ENCODE results near the gene HMG20A.

The HMG20A gene

DNA sequence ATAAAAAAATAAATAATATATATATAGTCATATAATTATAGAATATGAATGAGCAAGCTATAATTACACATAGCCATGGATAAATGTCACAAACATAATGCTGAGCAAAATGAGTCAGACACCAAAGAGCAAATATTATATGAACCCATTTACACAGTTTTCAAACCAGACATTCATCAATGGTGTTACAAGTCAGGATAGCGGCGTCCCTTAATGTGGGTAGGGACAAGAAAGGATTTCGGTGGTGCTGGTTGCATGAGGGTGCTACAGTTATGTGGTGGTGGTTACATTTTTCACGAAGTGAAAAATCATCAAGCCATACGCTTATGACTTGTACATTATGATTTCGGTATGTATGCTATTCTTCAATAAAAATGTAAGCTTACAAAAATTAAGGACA lies 100.5 kb downstream of the HMG20A start:
- no peak for DNase-seq (ENCODE audit: extremely low spot score)
- ChIA-PET CTCF (no interaction called here), POLR2A (no interaction called here)
- no peak for TF ChIP-seq LEF1 (IDR thresholded peaks at IDR 0.05; ENCODE audit: borderline replicate concordance)
- TF ChIP-seq BHLHE40 (IDR thresholded peaks at IDR 0.05; ENCODE audit: borderline replicate concordance): no peak
- TF ChIP-seq FOXM1 (IDR thresholded peaks at IDR 0.05; ENCODE audit: borderline replicate concordance): no peak
- no peak for TF ChIP-seq ELF4 (IDR thresholded peaks at IDR 0.05)
- TF ChIP-seq FOXK2 (IDR thresholded peaks at IDR 0.05): no peak
- TF ChIP-seq ZNF384 (IDR thresholded peaks at IDR 0.05): no peak
- TF ChIP-seq, protein P1, sequence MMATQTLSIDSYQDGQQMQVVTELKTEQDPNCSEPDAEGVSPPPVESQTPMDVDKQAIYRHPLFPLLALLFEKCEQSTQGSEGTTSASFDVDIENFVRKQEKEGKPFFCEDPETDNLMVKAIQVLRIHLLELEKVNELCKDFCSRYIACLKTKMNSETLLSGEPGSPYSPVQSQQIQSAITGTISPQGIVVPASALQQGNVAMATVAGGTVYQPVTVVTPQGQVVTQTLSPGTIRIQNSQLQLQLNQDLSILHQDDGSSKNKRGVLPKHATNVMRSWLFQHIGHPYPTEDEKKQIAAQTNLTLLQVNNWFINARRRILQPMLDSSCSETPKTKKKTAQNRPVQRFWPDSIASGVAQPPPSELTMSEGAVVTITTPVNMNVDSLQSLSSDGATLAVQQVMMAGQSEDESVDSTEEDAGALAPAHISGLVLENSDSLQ (IDR thresholded peaks at IDR 0.05): no peak
- no peak for TF ChIP-seq NFRKB (IDR thresholded peaks at IDR 0.05)
- no peak for TF ChIP-seq CTBP1 (IDR thresholded peaks at IDR 0.05; ENCODE audit: borderline replicate concordance)
- TF ChIP-seq SUZ12 (IDR thresholded peaks at IDR 0.05): no peak
- TF ChIP-seq TARDBP (IDR thresholded peaks at IDR 0.05): no peak
- TF ChIP-seq ARNT (IDR thresholded peaks at IDR 0.05): no peak
- TF ChIP-seq FOXA1 (IDR thresholded peaks at IDR 0.05): no peak
- no peak for TF ChIP-seq HDGF (IDR thresholded peaks at IDR 0.05; ENCODE audit: borderline replicate concordance)
- TF ChIP-seq SP1 (IDR thresholded peaks at IDR 0.05): no peak
- no peak for TF ChIP-seq L3MBTL2 (conservative IDR thresholded peaks at IDR 0.05)

- CTCF ChIA-PET: interaction anchor here (2.6 kb wide), 1 partner anchor 18 kb away, joined by 10 read pairs; no protein-coding TSS in a partner anchor
- TF ChIP-seq, protein P1 (IDR thresholded peaks at IDR 0.05): peak; percentile 22; the same call in 1 of the 2 replicates
- TF ChIP-seq SUZ12 (IDR thresholded peaks at IDR 0.05): no peak
- no peak for DNase-seq (ENCODE audit: extremely low spot score)
- POLR2A ChIA-PET: no interaction called here
These were observed 104.7 kb downstream of the HMG20A start for GRCh38 chr15:77525400-77525811.

- ChIA-PET CTCF (interaction anchor here (0.7 to 2.6 kb wide), 2 partner anchors 17 to 398 kb away, joined by 4 to 10 read pairs; no protein-coding TSS in a partner anchor), POLR2A (interaction anchor here (0.8 kb wide), 1 partner anchor 107 kb away, joined by 3 read pairs; no protein-coding TSS in a partner anchor)
- DNase-seq (ENCODE audit: extremely low spot score): no peak
These were observed 105.4 kb downstream of the HMG20A start for GRCh38 chr15:77525907-77526594.

DNA sequence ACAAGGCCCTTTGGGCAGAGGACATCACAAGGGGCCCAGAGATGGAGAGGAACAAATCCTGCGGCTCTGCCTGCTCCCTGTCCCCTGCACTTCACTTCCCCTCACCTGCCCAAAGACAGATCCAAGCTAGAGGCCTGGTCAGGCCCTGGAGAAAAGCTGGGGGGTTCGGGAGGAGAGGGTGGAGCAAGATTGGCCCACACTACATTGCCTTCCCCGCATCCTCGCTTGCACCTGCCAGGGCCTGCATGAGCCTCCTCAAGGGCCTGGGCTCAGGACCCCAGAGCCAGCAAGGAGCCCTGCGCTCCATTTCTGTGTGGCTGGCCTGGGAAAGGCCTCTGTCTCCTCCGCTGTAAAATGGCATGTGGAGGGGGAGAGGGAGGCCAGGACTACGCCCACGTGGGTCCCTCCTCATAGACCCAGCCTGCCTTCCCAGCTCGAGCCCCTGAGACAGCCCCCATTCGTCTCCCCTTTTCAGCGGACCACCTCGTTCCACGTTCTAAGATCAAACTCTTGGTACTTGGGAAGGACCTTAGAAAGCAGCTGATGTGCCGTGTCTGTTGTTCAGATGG lies 106.0 kb downstream of the HMG20A start:
- POLR2A ChIA-PET: interaction anchor here (0.8 to 1.9 kb wide), 3 partner anchors 11 to 107 kb away, joined by 3 to 6 read pairs (median 3); no protein-coding TSS in a partner anchor
- no peak for DNase-seq (ENCODE audit: extremely low spot score)
- CTCF ChIA-PET: interaction anchor here (0.7 to 2.6 kb wide), 2 partner anchors 17 to 398 kb away, joined by 4 to 10 read pairs; no protein-coding TSS in a partner anchor
- TF ChIP-seq TARDBP (IDR thresholded peaks at IDR 0.05) (no peak), NFRKB (IDR thresholded peaks at IDR 0.05) (no peak), LEF1 (IDR thresholded peaks at IDR 0.05; ENCODE audit: borderline replicate concordance) (no peak), ELF4 (IDR thresholded peaks at IDR 0.05) (no peak), HDGF (IDR thresholded peaks at IDR 0.05; ENCODE audit: borderline replicate concordance) (no peak), BHLHE40 (IDR thresholded peaks at IDR 0.05; ENCODE audit: borderline replicate concordance) (no peak), ZNF384 (IDR thresholded peaks at IDR 0.05) (no peak), SP1 (IDR thresholded peaks at IDR 0.05) (no peak), FOXM1 (IDR thresholded peaks at IDR 0.05; ENCODE audit: borderline replicate concordance) (no peak), L3MBTL2 (conservative IDR thresholded peaks at IDR 0.05) (no peak)

More at GRCh38 chr15:77525907-77526594, 105.4 kb downstream of the HMG20A start:
- no peak for TF ChIP-seq CTBP1 (IDR thresholded peaks at IDR 0.05; ENCODE audit: borderline replicate concordance)
- TF ChIP-seq ZNF384 (IDR thresholded peaks at IDR 0.05): no peak
- TF ChIP-seq SUZ12 (IDR thresholded peaks at IDR 0.05): no peak
- no peak for TF ChIP-seq L3MBTL2 (conservative IDR thresholded peaks at IDR 0.05)
- TF ChIP-seq LEF1 (IDR thresholded peaks at IDR 0.05; ENCODE audit: borderline replicate concordance): no peak

GRCh38 chr15:77527164-77527778 lies 106.6 kb downstream of the HMG20A start:
- CTCF ChIA-PET: interaction anchor here (0.7 to 2.6 kb wide), 4 partner anchors 16 to 397 kb away, joined by 3 to 10 read pairs (median 4); no protein-coding TSS in a partner anchor
- peak; percentile 59 for DNase-seq (ENCODE audit: extremely low spot score)

More at GRCh38 chr15:77527164-77527778, 106.6 kb downstream of the HMG20A start:
- POLR2A ChIA-PET: interaction anchor here (1.2 to 1.9 kb wide), 2 partner anchors 12 to 17 kb away, joined by 3 to 6 read pairs; no protein-coding TSS in a partner anchor
- TF ChIP-seq BHLHE40 (IDR thresholded peaks at IDR 0.05; ENCODE audit: borderline replicate concordance) (no peak), ZNF384 (IDR thresholded peaks at IDR 0.05) (no peak), HDGF (IDR thresholded peaks at IDR 0.05; ENCODE audit: borderline replicate concordance) (0 out of 2 replicates have a peak, but pooled peaks have one; percentile 63)
- TF ChIP-seq, protein P1 (IDR thresholded peaks at IDR 0.05): no peak

Data from HEK293T (cell line).